Activated T-helper 2 cell treated with anti-CD3 and anti-CD28 coated beads, Interferon-gamma antibody, Interleukin-2, Interleukin-4, amounts not matched to agents 10 μg/mL and 5 μg/mL and 100 μg/mL, durations not matched to agents 14 hours and 24 hours and 36 hours (primary cell): ENCODE results near the gene SLC35F6. TPM values are rescaled to one million over a fixed set of nuclear protein-coding genes. Genes with fewer than 3 reads are reported as not detected.
"Not testable (repeated sequence)": the region's sequence is repeated elsewhere in the genome, so short reads cannot be mapped to it uniquely, and the experiment has no call there.

ENCODE experiments used
- DNase-seq: peaks from one replicate; pipeline ENCODE4 v3.0.0; 2021; ENCODE audit warnings: low spot score
- H3K27ac Mint-ChIP-seq: one replicate; pipeline ENCODE4 v1.8.0; 2021; ENCODE audit warnings: mixed read lengths
- H3K27me3 Mint-ChIP-seq: one replicate; pipeline ENCODE4 v1.8.0; 2021; ENCODE audit warnings: low read depth, mixed read lengths
- H3K36me3 Mint-ChIP-seq: one replicate; pipeline ENCODE4 v1.8.0; 2021; ENCODE audit warnings: low read depth, mixed read lengths
- H3K4me1 Mint-ChIP-seq: one replicate; pipeline ENCODE4 v1.8.0; 2021; ENCODE audit warnings: low read depth, mixed read lengths
- H3K4me3 Mint-ChIP-seq: one replicate; pipeline ENCODE4 v1.8.0; 2021; ENCODE audit warnings: low read depth, mild to moderate bottlenecking, moderate library complexity, mixed read lengths
- H3K9me3 Mint-ChIP-seq: one replicate; pipeline ENCODE4 v1.8.0; 2021; ENCODE audit warnings: mixed read lengths
- intact Hi-C: fragments of 100-400 bp; cut with micrococcal nuclease; formaldehyde crosslinking; loops from one replicate; pipeline ENCODE4 v1.15.1; 2023
- total RNA-seq: library from RNA; stranded (reverse); gene quantifications from 2 replicates; pipeline ENCODE4 v1.2.3, GENCODE V29; 2022

The SLC35F6 gene
- total RNA-seq, 1 donor from 2014 or later = 11.8 TPM

- Mint-ChIP-seq H3K27ac (no peak overlapping the region), H3K9me3 (no peaks in the 10 kb centered on the region), H3K4me1 (peaks cover 12% of the 10 kb centered on the region), H3K4me3 (no peak overlapping the region), H3K36me3 (no peaks in the 10 kb centered on the region), H3K27me3 (no peaks in the 10 kb centered on the region)
- no peak for DNase-seq
- intact Hi-C loops = no loop called here
These were observed 9.5 kb upstream of the SLC35F6 start for GRCh38 chr2:26754539-26754938.

GRCh38 chr2:26754972-26755670 lies 9.0 kb upstream of the SLC35F6 start:
- no peak overlapping the region for H3K27ac Mint-ChIP-seq
- intact Hi-C loops = no loop called here
- no peaks in the 10 kb centered on the region for H3K27me3 Mint-ChIP-seq
- DNase-seq = no peak
- H3K4me3 Mint-ChIP-seq = no peak overlapping the region
- no peaks in the 10 kb centered on the region for H3K36me3 Mint-ChIP-seq
- H3K9me3 Mint-ChIP-seq = no peaks in the 10 kb centered on the region
- peaks cover 12% of the 10 kb centered on the region for H3K4me1 Mint-ChIP-seq

GRCh38 chr2:26756337-26756736 lies 7.7 kb upstream of the SLC35F6 start:
- H3K27ac Mint-ChIP-seq = no peak overlapping the region
- H3K4me1 Mint-ChIP-seq = peaks cover 12% of the 10 kb centered on the region
- no peaks in the 10 kb centered on the region for H3K9me3 Mint-ChIP-seq
- no peak overlapping the region for H3K4me3 Mint-ChIP-seq
- H3K27me3 Mint-ChIP-seq = no peaks in the 10 kb centered on the region
- DNase-seq = no peak
- intact Hi-C loops = no loop called here
- H3K36me3 Mint-ChIP-seq = no peaks in the 10 kb centered on the region

GRCh38 chr2:26757873-26758789 lies 6.0 kb upstream of the SLC35F6 start:
- no peaks in the 10 kb centered on the region for H3K9me3 Mint-ChIP-seq
- no peaks in the 10 kb centered on the region for H3K36me3 Mint-ChIP-seq
- H3K4me1 Mint-ChIP-seq = peaks cover 12% of the 10 kb centered on the region
- H3K4me3 Mint-ChIP-seq = no peak overlapping the region
- DNase-seq = no peak
- intact Hi-C loops = no loop called here
- peaks cover 2% of the 10 kb centered on the region for H3K27me3 Mint-ChIP-seq
- H3K27ac Mint-ChIP-seq = peak overlapping the region; percentile 12

GRCh38 chr2:26758790-26759321 lies 5.2 kb upstream of the SLC35F6 start:
- H3K27me3 Mint-ChIP-seq = peaks cover 3% of the 10 kb centered on the region
- H3K9me3 Mint-ChIP-seq = no peaks in the 10 kb centered on the region
- H3K4me3 Mint-ChIP-seq = no peak overlapping the region
- H3K4me1 Mint-ChIP-seq = peaks cover 14% of the 10 kb centered on the region
- DNase-seq = no peak
- H3K36me3 Mint-ChIP-seq = no peaks in the 10 kb centered on the region
- intact Hi-C loops = no loop called here
- H3K27ac Mint-ChIP-seq = no peak overlapping the region

GRCh38 chr2:26759845-26760244 lies 4.2 kb upstream of the SLC35F6 start:
- Mint-ChIP-seq H3K27ac (no peak overlapping the region), H3K4me3 (no peak overlapping the region), H3K36me3 (peaks cover 3% of the 10 kb centered on the region), H3K4me1 (peaks cover 16% of the 10 kb centered on the region), H3K9me3 (no peaks in the 10 kb centered on the region), H3K27me3 (peaks cover 3% of the 10 kb centered on the region)
- intact Hi-C loops = no loop called here
- DNase-seq = no peak

GRCh38 chr2:26760991-26761390 lies 3.1 kb upstream of the SLC35F6 start:
- H3K4me1 Mint-ChIP-seq = peaks cover 26% of the 10 kb centered on the region
- intact Hi-C loops, H3K27me3 Mint-ChIP-seq, H3K4me3 Mint-ChIP-seq, H3K9me3 Mint-ChIP-seq, H3K36me3 Mint-ChIP-seq, H3K27ac Mint-ChIP-seq, DNase-seq: not testable (repeated sequence)

- Mint-ChIP-seq H3K27ac (no peak overlapping the region), H3K4me1 (peaks cover 24% of the 10 kb centered on the region)
- intact Hi-C loops = no loop called here
These were observed 1.1 kb upstream of the SLC35F6 start for GRCh38 chr2:26763019-26763418.

GRCh38 chr2:26764906-26765305 lies 822 bp downstream of the SLC35F6 start:
- peak overlapping the region; percentile 56 for H3K27ac Mint-ChIP-seq
- peaks cover 4% of the 10 kb centered on the region for H3K36me3 Mint-ChIP-seq
- intact Hi-C loops = loop anchor here (1.0 kb wide), 1 partner anchor 20 kb away; no protein-coding TSS in a partner anchor
- peak overlapping the region; percentile 90 for H3K4me3 Mint-ChIP-seq
- no peaks in the 10 kb centered on the region for H3K9me3 Mint-ChIP-seq
- H3K27me3 Mint-ChIP-seq = peaks cover 3% of the 10 kb centered on the region
- H3K4me1 Mint-ChIP-seq = peaks cover 23% of the 10 kb centered on the region
- no peak for DNase-seq

More at GRCh38 chr2:26763019-26763418, 1.1 kb upstream of the SLC35F6 start:
- H3K4me3 Mint-ChIP-seq = peak overlapping the region; percentile 90
- peaks cover 4% of the 10 kb centered on the region for H3K36me3 Mint-ChIP-seq
- DNase-seq = no peak
- H3K27me3 Mint-ChIP-seq = peaks cover 3% of the 10 kb centered on the region
- no peaks in the 10 kb centered on the region for H3K9me3 Mint-ChIP-seq

GRCh38 chr2:26765475-26766200 lies 1.6 kb downstream of the SLC35F6 start:
- DNase-seq = no peak
- peak overlapping the region; percentile 90 for H3K4me3 Mint-ChIP-seq
- H3K27me3 Mint-ChIP-seq = peaks cover 3% of the 10 kb centered on the region
- no peaks in the 10 kb centered on the region for H3K9me3 Mint-ChIP-seq
- H3K36me3 Mint-ChIP-seq = peaks cover 4% of the 10 kb centered on the region
- H3K27ac Mint-ChIP-seq = no peak overlapping the region
- intact Hi-C loops = no loop called here
- peaks cover 23% of the 10 kb centered on the region for H3K4me1 Mint-ChIP-seq

- H3K27ac Mint-ChIP-seq = no peak overlapping the region
- DNase-seq = no peak
- no peak overlapping the region for H3K4me3 Mint-ChIP-seq
- intact Hi-C loops = no loop called here
- H3K4me1 Mint-ChIP-seq = peaks cover 32% of the 10 kb centered on the region
- no peaks in the 10 kb centered on the region for H3K9me3 Mint-ChIP-seq
- peaks cover 3% of the 10 kb centered on the region for H3K27me3 Mint-ChIP-seq
- H3K36me3 Mint-ChIP-seq = peaks cover 7% of the 10 kb centered on the region
These were observed 3.0 kb downstream of the SLC35F6 start for GRCh38 chr2:26767129-26767528.

- no peak for DNase-seq
- Mint-ChIP-seq H3K4me3 (no peak overlapping the region), H3K27ac (no peak overlapping the region), H3K4me1 (peaks cover 39% of the 10 kb centered on the region), H3K27me3 (peaks cover 2% of the 10 kb centered on the region), H3K9me3 (no peaks in the 10 kb centered on the region), H3K36me3 (peaks cover 7% of the 10 kb centered on the region)
- intact Hi-C loops = no loop called here
These were observed 3.9 kb downstream of the SLC35F6 start for GRCh38 chr2:26767894-26768487.
